HG03457 (cell line): Measurements from ENCODE around the gene STAG1.
"Not testable (repeated sequence)": the region's sequence is repeated elsewhere in the genome, so short reads cannot be mapped to it uniquely, and the experiment has no call there.

ENCODE experiments used
- ATAC-seq: cut with Tn5 transposase; IDR thresholded peaks from one replicate; pipeline ENCODE4 v1.9.1; 2021; ENCODE audit warnings: moderate number of reproducible peaks; ENCODE audit not compliant: unreplicated experiment

The STAG1 gene

DNA sequence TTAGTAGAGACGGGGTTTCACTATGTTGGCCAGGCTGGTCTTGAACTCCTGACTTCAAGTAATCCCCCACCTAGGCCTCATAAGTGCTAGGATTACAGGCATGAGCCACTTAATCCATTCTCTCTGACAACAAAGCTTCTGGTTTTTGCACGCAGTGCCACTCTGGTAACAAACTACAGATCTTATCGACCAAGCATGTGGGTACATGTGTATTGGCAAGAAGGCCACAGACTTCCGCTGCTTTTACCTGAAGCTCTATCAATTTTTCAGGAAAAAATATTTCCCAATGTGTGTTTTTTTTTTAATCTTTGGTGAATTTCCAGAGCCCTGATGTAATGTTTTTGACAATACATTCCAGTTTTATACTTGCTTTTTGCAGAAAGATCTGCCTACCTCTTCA is 319.5 kb downstream of the STAG1 start:
- ATAC-seq, result no peak

DNA sequence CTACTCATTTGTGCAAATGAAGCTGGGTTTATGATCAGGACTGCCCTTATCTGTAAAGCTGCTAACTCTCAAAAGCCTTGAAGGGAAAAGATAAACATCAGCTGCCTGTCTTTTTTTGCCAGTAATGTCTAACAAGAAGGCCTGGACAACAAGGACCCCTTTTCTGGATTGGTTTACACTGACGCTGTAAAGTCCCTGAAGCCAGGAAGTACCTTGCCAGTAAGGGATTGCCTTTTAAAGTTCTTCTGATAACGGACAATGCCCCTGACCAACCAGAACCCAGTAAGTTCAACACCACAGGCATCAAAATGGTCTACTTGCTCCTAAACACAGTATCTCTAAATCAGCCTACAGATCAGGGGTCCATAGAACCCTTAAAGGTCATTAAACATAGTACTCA is 324.0 kb downstream of the STAG1 start:
- no peak for ATAC-seq

DNA sequence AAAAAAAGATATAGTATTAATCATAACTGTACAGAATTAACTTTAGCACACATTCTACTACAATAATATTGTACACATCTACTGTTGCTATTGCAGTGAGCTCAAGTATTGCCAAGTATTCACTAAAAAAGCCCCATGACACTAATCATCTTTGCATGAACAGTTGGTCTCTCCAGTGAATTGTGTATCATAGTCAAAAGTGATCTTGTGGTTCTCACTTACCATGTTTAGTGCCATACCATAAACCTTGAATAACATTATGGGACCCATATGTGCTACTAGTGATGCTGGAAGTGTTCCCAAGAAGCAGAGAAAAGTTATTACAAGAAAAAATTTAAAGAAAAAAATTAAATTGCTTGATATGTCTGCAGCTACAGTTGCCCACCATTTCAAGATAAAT is 324.9 kb downstream of the STAG1 start:
- ATAC-seq, result no peak

DNA sequence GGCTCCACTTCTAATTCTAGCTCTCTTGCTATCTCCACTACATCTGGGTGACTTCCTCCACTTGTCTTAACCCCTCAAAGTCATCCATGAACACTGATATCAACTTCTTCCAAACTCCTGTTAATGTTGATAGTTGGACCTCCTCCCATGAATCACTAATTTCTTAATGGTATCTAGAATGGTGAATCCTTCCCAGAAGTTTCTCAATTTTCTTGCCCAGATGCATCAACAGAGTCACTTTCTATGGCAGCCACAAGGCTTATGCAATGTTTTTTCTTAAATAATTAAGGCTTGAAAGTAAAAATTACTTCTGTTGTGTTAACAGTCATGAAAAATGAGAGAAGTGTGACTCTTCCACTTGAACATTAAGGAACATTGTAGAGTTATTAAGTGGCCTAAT is 337.7 kb downstream of the STAG1 start:
- no peak for ATAC-seq

DNA sequence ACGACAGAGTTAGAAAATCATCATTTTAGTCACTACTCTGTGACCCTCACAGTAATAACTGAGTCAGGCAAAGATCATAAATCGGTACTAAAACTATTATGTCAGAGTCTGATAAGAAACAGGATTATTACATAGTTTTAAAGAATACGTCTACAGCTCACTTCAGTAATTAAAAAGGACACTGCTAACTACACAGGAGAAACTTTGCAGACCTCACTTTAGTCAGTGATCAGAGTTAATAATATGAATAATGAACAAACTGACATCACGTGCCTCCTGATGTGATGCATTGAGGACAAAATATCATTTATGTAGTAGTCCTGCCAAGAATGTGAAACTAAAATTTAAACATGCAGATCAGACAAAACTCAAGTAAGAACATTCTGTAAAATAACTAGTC is 339.9 kb downstream of the STAG1 start:
- ATAC-seq, result no peak

DNA sequence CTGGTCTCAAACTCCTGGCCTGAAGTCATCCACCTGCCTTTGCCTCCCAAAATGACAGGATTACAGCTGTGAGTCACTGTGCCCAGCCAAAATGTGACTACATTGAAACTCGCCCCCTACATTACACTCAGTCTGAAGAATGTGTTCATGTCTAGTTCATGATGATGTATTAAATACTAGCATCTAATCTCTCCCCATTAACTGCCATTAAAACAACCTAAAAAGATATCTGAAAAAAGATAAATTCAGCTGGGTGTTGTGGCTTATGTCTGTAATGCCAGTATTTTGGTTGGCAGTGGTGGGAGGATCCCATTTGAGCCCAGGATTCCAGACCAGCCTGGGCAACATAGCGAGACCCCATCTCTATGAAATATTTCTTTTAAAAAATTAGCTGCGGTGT is 342.6 kb downstream of the STAG1 start:
- ATAC-seq, result no peak

DNA sequence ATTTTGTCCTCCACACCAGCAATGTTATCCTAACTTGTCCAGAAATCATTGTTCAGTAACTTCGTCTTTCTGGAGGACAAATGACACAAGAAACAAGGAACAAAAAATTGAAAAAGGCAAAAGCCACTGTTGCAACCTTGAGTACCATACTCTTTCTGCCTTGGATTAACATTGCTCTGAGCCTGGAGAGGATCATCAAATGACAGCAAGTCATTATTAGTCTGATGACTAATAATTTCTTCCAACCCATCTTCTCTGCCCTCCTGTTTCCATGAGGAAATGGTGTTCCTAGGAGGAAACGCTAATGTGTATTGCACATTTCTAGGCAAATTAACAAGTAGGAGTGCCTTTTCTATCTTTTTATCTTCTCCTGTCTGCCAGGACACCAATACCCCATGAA is 348.1 kb downstream of the STAG1 start:
- ATAC-seq, result no peak

DNA sequence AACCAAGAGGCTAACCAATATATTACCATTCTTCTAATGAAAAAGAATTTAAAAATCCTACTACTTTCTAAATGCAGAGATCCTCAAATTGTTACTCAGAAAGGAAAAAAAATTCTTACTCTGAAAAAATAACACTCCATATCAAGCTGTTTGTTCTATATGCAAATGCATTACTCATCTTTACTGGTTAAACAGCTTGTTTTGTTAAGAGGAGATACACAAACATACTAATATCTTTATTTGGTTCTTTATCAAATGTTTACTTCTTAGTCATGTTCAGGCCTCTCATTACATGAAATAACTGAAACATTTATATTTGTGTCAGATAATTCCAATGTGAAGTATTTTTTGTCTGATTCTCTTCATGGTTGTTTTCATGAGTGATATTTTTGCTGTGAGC is 355.3 kb downstream of the STAG1 start:
- no peak for ATAC-seq

DNA sequence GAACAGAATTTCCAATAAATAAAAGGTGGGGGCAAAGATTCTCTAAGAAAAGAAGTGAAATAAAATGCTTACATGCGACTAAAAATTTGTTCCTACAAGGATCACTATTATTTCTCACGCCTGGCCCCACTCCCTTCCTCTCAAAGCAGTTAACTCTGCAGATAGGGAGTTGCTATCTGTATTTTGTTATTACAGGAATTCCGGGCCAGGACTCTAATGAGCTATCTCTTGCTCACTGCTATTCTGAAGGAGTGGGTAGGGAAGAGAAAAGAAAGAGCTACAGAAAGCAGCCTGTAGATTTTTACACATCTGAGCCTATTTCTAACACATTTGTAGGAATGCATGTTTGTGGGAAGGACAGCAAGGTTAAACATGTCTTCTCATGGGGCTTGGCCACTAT is 361.6 kb downstream of the STAG1 start:
- no peak for ATAC-seq

DNA sequence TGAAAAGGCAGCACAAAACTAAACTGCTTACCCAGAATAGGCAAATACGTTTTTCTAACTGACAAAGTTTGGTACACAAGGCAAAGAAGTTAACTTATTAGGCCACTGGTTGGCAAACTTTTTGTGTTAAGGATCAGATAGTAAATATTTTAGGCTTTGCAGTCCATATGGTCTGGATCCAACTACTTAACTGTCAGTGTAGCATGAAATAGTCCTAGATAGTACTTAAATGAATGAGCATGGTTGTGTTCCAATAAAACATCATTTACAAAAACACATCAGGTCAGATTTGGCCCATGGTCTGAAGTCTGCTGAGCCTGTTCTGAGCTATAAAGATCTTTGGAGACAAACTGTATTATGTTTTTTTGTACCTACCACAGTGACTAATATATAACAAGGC is 365.1 kb downstream of the STAG1 start:
- ATAC-seq, result no peak

DNA sequence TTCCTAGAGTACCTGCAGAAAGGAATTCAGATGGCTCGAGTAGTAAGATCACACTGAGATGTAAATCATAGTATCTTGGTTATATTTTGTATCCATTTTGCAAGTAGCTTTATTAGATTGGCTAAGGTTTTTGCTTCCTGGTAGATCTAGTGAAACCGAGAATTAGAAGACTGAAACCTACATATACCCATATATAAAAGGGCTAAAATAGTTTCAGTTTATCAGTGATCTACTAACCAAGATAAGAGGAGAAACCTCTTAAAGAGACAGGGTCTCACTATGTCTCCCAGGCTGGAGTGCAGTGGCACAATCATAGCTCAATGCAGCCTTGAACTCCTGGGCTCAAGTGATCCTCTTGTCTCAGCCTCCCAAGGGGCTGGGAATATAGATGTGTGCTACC is 366.7 kb downstream of the STAG1 start:
- peak; percentile 94 for ATAC-seq

DNA sequence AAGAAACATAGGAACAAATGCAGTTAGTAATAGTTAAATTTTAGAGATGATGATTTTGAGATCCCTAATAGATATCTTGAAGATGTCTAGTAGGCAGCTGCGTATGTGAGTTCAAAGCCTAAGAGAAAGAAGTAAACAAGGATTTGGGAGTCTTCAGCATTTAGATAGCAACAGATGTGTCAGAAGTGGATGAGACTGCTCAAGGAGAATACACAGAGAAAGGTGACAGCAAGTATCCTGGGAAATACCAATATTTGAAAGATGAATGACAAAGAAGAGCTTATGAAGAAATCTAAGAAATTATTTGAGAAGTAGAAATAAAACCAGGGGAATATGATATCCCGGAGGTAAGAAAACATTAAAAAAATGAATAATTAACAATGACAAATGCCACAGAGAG is 371.1 kb downstream of the STAG1 start:
- no peak for ATAC-seq

DNA sequence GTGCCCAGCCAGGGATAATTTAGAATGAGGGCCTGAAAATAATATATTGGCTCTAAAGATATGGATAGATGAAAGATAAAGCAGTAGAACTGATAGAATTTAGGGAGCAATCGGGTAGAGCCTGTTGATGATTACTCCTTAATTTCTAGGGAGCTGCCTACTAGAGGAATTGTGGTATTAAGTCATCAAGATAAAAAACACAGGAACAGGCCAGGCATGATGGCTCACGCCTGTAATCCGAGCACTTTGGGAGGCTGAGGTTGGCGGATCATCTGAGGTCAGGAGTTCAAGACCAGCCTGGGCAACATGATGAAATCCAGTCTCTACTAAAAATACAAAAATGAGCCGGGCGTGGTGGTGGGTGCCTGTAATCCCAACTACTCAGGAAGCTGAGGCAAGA is 371.6 kb downstream of the STAG1 start:
- ATAC-seq, result no peak

DNA sequence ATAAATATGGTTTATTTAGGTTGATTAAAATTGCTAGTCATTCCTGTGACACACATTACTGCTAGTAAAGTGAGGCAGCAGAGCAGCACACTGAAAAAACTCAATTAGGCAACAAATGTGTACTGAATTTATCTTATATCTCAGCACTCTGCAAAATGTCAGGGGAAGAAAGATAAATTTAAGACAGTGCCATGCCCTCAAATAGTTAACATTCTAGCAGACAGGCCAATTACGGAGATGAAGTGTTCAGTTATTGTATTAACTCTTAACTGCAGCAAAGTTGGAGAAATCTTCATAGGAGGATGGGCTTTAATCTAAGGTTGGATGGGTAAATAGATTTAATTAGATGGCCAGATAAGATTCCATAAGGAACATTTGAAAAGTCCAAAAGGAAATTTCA is 374.2 kb downstream of the STAG1 start:
- ATAC-seq, result no peak

DNA sequence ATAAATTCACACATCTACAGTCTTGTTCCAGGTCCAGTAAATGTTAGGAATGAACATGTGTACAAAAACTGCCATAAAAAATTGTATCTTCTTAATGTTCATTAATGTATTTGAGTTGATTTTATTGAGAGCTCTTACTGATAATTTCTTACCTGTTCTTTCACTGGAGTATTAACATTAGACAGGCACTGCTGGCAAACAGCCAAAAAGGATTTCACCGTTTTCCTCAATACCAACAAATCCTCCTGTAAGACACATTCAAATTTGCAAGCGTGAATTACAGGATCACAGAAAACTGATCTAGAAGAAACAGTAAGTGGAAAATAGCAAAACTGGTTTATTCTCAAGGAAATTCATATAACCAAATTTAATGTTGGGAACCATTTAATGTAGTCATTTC is 374.7 kb downstream of the STAG1 start:
- ATAC-seq, result no peak

DNA sequence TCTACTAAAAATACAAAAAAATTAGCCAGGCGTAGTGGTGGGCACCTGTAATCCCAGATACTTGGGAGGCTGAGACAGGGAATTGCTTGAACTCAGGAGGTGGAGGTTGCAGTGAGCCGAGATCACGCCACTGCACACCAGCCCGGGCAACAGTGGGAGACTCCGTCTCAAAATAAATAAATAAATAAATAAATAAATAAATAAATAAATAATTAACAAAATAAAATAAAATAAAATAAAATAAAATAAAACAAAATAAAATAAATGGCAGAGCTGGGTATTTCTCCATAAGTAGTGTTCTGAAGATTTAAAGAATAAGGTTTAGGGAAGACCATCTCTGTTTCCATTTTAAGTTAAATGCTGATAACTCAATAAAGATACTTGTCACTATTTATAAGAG is 376.4 kb downstream of the STAG1 start:
- not testable (repeated sequence) for ATAC-seq

DNA sequence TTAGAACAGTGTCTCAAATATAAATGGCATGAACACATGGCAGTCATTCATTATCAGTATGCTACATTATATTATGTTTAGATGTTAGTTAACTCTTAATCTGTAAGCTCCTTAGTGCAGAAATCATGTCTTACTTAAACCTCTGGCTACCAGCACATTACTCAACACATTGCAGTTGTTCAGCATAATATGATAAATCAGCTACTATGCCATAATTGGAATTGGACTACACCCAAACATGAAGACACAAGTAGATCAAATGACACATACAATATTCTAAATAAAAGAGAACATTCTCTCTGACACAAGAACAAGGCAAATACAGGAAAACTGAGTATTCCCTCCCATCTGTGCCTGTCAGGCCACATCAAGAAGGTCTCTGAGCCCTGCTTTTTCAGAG is 385.9 kb downstream of the STAG1 start:
- no peak for ATAC-seq

DNA sequence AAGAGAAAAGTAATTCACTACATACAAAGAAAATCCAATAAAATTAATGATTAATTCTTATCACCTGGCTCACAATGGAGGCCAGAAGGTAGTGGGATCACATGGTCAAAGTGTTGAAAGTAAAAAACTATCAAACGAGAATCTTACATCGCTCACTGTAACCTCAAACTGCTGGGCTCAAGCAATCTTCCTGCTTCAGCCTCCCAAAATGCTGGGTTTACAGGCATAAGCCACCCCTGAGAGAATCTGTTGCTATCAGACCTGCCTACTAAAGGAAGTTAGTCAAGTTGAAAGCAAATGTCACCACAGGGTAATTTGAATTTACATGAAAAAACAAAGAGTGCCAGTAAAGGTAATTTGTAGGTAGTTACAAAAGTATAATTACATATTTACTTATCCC is 398.7 kb downstream of the STAG1 start:
- no peak for ATAC-seq

DNA sequence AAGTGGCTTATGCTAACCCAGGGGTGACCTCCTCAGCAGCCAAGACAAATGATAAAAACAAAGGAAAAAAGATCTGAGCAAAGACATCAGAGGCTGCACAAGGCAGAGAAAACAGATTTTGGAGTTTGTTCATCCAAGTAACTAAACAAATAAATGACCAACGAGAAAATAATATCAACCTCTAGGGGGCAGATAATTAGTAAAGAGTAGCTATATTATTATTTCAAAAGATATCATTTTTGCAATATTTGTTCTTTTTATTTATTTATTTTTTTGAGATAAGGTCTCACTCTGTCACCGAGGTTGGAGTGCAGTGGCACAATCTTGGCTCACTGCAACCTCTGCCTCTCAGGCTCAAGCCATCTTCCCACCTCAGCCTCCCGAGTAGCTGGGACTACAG is 400.3 kb downstream of the STAG1 start:
- ATAC-seq, result no peak

DNA sequence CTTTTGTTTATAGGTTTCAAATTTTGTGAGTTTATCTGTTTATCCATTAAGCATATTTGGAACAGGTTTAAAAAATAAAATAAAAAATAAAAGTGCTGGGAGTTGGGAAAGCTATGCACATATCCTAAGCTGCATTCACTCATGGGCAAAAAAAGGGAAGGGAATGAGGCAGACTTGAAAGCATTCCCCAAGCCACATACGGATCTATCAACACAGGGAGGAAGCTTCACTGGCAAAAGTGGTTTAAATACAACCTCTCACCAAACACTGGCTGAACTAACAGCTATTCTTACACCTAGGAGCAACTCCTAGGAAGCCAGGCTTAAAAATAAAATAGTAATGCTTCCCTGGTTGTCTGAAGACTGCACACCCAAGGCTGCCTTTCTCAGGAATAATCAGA is 400.8 kb downstream of the STAG1 start:
- ATAC-seq, result no peak

DNA sequence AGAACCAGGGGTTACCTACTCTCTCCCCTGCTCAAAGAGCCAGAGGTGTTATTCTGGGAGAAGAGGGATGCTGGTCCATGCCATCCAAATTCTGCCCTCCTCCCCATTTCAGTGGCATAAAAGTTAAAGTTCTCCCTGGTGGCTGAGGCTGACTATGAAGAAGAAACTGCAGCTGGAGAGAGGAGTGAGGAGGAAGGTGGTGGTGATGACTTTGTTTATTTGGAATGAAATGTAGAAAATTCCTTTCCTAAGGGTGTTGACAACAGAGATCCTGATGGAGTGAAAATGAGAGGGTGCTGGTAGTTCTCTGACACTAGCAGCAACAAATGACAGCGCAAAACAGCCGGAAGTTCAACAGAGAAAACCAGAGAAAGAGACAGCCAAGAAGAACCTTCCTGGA is 401.6 kb downstream of the STAG1 start:
- no peak for ATAC-seq

DNA sequence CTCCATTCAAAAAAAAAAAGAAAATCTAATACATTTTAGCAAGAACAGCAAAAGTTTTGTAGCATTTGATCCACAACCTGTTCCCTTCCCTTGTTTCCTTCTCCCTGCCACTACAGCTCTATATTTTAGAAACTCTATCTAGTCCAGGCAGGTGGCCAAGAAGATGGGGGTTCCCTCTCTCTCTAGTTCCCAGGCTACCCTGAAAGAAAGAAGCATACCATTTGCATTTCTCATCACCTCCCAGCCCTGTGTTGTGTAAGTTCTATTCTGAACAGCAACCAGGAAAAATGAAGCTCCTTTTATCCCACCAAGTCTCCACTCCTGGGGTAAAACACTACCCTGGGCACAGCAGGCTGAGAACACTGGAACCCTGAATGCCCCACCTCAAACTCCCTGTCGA is 402.0 kb downstream of the STAG1 start:
- no peak for ATAC-seq

DNA sequence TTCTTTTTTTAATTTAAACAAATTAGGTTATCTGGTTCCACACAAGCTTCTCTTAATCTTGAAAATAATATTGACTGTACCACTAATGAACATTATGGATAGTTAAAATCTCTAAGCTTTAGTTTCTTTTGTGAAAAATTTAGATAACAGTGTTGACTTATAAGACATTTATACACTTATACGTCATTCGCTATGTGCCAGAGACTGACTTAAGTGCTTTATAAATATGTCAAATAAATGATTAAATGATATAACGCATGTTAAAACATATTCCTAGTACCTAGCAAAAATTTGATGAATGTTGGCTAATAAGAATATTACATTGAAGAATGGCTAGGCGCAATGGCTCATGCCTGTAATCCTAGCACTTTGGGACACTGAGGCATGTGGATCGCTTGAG is 405.7 kb downstream of the STAG1 start:
- no peak for ATAC-seq

DNA sequence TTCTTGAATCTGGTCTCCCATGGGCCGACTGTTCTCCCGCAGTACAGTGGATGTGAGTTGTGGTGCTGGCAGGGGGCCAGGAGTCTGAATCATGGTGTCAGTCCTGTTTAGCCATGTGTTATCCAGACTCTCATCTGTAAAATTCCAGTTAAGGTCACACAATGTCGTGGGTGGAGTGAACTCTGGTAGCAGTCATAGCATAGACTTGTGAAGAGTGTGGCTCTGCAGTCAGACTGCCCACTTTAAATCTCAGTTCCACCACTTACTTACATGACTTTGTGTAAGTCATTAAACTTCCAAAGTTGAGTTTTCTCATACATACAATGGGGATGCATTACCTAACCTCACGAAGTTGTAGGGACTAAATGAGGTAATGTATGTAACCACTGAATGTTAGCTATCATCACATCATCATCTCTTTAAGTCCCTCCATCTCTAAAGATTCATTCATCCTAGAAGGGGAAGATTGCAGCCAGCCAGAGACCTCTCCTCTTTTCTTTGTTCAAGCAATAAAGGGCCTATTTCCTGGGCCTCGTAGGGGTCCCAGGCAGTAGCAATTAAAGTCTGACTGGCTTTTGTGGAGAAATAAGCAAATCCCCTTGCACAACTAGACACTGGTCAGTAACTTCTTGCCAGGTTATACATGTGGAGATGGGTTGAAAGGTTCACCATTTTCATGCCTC is 408.2 kb downstream of the STAG1 start:
- ATAC-seq, result no peak
